Fibroblast of the aortic adventitia (primary cell): ENCODE measurements around the gene UGT1A10. TPM values are rescaled to one million over a fixed set of nuclear protein-coding genes. Genes with fewer than 3 reads are reported as not detected.
"Not testable (repeated sequence)": the region's sequence is repeated elsewhere in the genome, so short reads cannot be mapped to it uniquely, and the experiment has no call there.

Source experiments
- DNase-seq: peaks from one replicate; pipeline ENCODE4 v3.0.0-alpha.2; 2010; ENCODE audit warnings: low read depth
- H3K4me3 ChIP-seq: 2 replicates; pipeline ENCODE4 v1.5.1; 2011; ENCODE audit warnings: low read depth, mild to moderate bottlenecking, control low read depth, low read length, moderate library complexity
- total RNA-seq: library from RNA; depleted of rRNA; stranded (reverse); fragments of >200 nt; gene quantifications from 2 replicates; pipeline ENCODE4 v1.2.3, GENCODE V29; 2012; ENCODE audit warnings: low replicate concordance
- TF ChIP-seq, protein P1 (sequence below): IDR thresholded peaks from 2 replicates; pipeline ENCODE4 v1.5.1; 2011; ENCODE audit warnings: mild to moderate bottlenecking, low read length, control low read depth, inconsistent platforms; ENCODE audit not compliant: insufficient read depth

Gene UGT1A10
- total RNA-seq, 1 donor = not detected

- no peak overlapping the region for H3K4me3 ChIP-seq
- TF ChIP-seq, protein P1, sequence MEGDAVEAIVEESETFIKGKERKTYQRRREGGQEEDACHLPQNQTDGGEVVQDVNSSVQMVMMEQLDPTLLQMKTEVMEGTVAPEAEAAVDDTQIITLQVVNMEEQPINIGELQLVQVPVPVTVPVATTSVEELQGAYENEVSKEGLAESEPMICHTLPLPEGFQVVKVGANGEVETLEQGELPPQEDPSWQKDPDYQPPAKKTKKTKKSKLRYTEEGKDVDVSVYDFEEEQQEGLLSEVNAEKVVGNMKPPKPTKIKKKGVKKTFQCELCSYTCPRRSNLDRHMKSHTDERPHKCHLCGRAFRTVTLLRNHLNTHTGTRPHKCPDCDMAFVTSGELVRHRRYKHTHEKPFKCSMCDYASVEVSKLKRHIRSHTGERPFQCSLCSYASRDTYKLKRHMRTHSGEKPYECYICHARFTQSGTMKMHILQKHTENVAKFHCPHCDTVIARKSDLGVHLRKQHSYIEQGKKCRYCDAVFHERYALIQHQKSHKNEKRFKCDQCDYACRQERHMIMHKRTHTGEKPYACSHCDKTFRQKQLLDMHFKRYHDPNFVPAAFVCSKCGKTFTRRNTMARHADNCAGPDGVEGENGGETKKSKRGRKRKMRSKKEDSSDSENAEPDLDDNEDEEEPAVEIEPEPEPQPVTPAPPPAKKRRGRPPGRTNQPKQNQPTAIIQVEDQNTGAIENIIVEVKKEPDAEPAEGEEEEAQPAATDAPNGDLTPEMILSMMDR = no peak
- no peak for DNase-seq
Measured at GRCh38 chr2:233743464-233744259, 107.4 kb downstream of the UGT1A10 start.

DNA sequence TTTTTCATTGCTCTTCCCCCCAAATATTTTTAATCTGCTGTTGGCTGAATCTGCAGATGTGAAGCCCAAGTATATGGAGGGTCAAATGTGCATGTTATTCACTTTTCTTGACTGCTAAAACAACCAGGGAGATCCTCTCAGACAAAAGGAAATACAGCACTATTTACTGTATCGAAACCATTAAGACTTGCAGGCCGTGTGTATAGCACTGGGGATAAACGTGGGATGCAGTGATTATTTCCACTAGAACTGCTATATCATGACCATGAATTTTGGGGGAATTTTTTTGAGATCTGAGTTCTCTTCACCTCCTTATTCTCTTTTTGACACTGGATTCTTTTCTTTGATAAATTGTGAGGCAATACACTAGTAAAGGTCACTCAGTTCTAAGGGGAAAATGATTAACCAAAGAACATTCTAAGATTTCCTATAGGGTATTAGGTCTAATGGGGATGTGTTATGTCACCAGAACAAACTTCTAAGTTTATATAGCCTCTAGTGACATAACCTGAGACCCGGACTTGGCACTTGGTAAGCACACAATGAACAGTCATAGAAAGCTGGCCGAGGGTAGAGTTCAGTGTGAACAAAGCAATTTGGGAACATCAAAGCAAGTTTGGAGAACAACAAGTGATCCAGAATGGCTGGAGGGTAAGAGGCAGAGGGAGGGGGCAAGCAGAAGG is 109.0 kb downstream of the UGT1A10 start:
- H3K4me3 ChIP-seq = no peak overlapping the region
- TF ChIP-seq, protein P1 = no peak
- DNase-seq = no peak

- DNase-seq, H3K4me3 ChIP-seq: not testable (repeated sequence)
Measured at GRCh38 chr2:233745838-233746237, 109.6 kb downstream of the UGT1A10 start.

GRCh38 chr2:233746475-233747282 is 110.4 kb downstream of the UGT1A10 start:
- TF ChIP-seq, protein P1 = no peak
- no peak overlapping the region for H3K4me3 ChIP-seq
- peak; percentile 60 for DNase-seq

DNA sequence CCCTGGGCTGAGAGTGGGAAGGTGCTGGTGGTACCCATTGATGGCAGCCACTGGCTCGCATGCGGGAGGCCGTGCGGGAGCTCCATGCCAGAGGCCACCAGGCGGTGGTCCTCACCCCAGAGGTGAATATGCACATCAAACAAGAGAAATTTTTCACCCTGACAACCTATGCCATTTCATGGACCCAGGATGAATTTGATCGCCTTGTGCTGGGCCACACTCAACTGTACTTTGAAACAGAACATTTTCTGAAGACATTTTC is 111.0 kb downstream of the UGT1A10 start:
- no peak for DNase-seq
- TF ChIP-seq, protein P1 = no peak
- no peak overlapping the region for H3K4me3 ChIP-seq

GRCh38 chr2:233750689-233751088 is 114.4 kb downstream of the UGT1A10 start:
- H3K4me3 ChIP-seq, DNase-seq: not testable (repeated sequence)

- H3K4me3 ChIP-seq, DNase-seq: not testable (repeated sequence)
Measured at GRCh38 chr2:233751212-233752009, 115.2 kb downstream of the UGT1A10 start.
